SU-DHL-6 (cell line): Measurements from ENCODE around the gene BANF2.

ENCODE experiments used
- H2AFZ ChIP-seq: fragments of 200-600 bp; sonication (generic); 2 replicates; pipeline ENCODE4 v1.6.1; 2014; ENCODE audit warnings: low read depth, mild to moderate bottlenecking, moderate library complexity, mixed read lengths, antibody characterized with exemption, low read length; ENCODE audit not compliant: severe bottlenecking
- H3F3A ChIP-seq: fragments of 200-600 bp; shearing (Covaris generic); 2 replicates; pipeline ENCODE4 v1.6.0; 2016; ENCODE audit warnings: antibody characterized with exemption, mild to moderate bottlenecking; ENCODE audit not compliant: insufficient read depth
- H3K27ac ChIP-seq: fragments of 200-600 bp; sonication (generic); 2 replicates; pipeline ENCODE4 v1.5.1; 2016; ENCODE audit warnings: low read depth, mild to moderate bottlenecking, low read length, moderate library complexity, mixed read lengths
- H3K27me3 ChIP-seq: fragments of 200-600 bp; sonication (generic), shearing (Covaris generic); 2 replicates; pipeline ENCODE4 v1.6.0; 2014; ENCODE audit warnings: mild to moderate bottlenecking, low read length
- H3K36me3 ChIP-seq: fragments of 200-600 bp; sonication (generic); 2 replicates; pipeline ENCODE4 v1.6.1; 2014; ENCODE audit warnings: mild to moderate bottlenecking, low read length, mixed read lengths
- H3K4me2 ChIP-seq: fragments of 300-600, 200-600 bp; shearing (Covaris generic), sonication (generic); 2 replicates; pipeline ENCODE4 v1.6.0; 2014; ENCODE audit warnings: low read length, low read depth, mild to moderate bottlenecking; ENCODE audit not compliant: poor library complexity, severe bottlenecking
- H3K4me3 ChIP-seq: fragments of 200-600 bp; sonication (generic); 2 replicates; pipeline ENCODE4 v1.5.1; 2014; ENCODE audit warnings: antibody characterized with exemption, low read length, mild to moderate bottlenecking, mixed read lengths; ENCODE audit not compliant: insufficient read depth, poor library complexity, severe bottlenecking
- H3K79me2 ChIP-seq: fragments of 200-600 bp; sonication (generic); 2 replicates; pipeline ENCODE4 v1.6.1; 2014; ENCODE audit warnings: mild to moderate bottlenecking, low read length, moderate library complexity; ENCODE audit not compliant: insufficient read depth
- H3K9ac ChIP-seq: fragments of 200-600 bp; sonication (generic); 2 replicates; pipeline ENCODE4 v1.7.0; 2014; ENCODE audit warnings: mild to moderate bottlenecking, low read length
- H3K9me2 ChIP-seq: fragments of 200-600 bp; sonication (generic); replicated peaks from 2 replicates; pipeline ENCODE4 v1.6.1; 2014; ENCODE audit warnings: low read length; ENCODE audit not compliant: insufficient read depth
- H3K9me3 ChIP-seq: fragments of 200-600 bp; sonication (generic); 2 replicates; pipeline ENCODE4 v1.6.1; 2014; ENCODE audit warnings: low read length, mixed read lengths; ENCODE audit not compliant: insufficient read depth
- H4K20me1 ChIP-seq: fragments of 200-600 bp; sonication (generic); 2 replicates; pipeline ENCODE4 v1.6.1; 2014; ENCODE audit warnings: low read depth, mild to moderate bottlenecking, antibody characterized with exemption, low read length, moderate library complexity, mixed read lengths
- EZH2phosphoT487 ChIP-seq: fragments of 200-600 bp; sonication (generic), shearing (Covaris generic); conservative IDR thresholded peaks from 2 replicates; pipeline ENCODE4 v1.6.1; 2018; ENCODE audit warnings: mild to moderate bottlenecking, antibody characterized with exemption, low read length, moderate library complexity, mixed read lengths
- TF ChIP-seq, protein P1 (sequence below): fragments of 200-600 bp; sonication (generic); IDR thresholded peaks from one replicate; pipeline ENCODE4 v1.5.1; 2017; ENCODE audit warnings: antibody characterized with exemption, mild to moderate bottlenecking, low read length, moderate library complexity; ENCODE audit not compliant: insufficient read depth, poor library complexity, severe bottlenecking

The BANF2 gene

GRCh38 chr20:17782768-17783167 lies 83.0 kb downstream of the BANF2 start:
- Histone ChIP-seq H3K27me3 (no peaks in the 10 kb centered on the region), H3K27ac (no peak overlapping the region), H3F3A (no peaks in the 10 kb centered on the region), H2AFZ (no peak overlapping the region), H3K4me2 (no peak overlapping the region), H3K36me3 (no peaks in the 10 kb centered on the region), H3K4me3 (no peak overlapping the region), H3K9me2 (no peaks in the 10 kb centered on the region), H3K79me2 (no peaks in the 10 kb centered on the region), H4K20me1 (no peaks in the 10 kb centered on the region), H3K9ac (no peak overlapping the region), H3K9me3 (no peaks in the 10 kb centered on the region)
- no peak for TF ChIP-seq EZH2phosphoT487
- TF ChIP-seq, protein P1, sequence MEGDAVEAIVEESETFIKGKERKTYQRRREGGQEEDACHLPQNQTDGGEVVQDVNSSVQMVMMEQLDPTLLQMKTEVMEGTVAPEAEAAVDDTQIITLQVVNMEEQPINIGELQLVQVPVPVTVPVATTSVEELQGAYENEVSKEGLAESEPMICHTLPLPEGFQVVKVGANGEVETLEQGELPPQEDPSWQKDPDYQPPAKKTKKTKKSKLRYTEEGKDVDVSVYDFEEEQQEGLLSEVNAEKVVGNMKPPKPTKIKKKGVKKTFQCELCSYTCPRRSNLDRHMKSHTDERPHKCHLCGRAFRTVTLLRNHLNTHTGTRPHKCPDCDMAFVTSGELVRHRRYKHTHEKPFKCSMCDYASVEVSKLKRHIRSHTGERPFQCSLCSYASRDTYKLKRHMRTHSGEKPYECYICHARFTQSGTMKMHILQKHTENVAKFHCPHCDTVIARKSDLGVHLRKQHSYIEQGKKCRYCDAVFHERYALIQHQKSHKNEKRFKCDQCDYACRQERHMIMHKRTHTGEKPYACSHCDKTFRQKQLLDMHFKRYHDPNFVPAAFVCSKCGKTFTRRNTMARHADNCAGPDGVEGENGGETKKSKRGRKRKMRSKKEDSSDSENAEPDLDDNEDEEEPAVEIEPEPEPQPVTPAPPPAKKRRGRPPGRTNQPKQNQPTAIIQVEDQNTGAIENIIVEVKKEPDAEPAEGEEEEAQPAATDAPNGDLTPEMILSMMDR: no peak

DNA sequence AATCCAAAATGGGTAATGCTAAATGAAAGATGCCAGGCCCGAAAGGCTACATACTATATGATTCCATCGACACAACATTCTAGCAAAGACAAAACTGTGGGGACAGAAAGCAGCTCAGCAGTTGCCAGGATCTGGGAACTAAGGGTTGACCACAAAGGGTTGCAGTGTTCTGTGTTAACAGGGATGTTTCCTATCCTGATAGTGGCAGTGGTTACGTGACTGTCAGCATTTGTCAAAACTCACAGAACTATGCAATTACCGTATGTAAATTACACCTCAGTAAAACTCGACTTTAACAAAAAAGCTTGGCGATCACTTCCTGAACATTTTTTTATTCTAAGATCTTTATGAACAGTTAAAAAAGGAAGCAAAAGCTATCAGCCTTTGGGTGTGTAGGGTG lies 83.9 kb downstream of the BANF2 start:
- no peaks in the 10 kb centered on the region for H3K27me3 ChIP-seq
- TF ChIP-seq, protein P1: no peak
- no peak for TF ChIP-seq EZH2phosphoT487
- H4K20me1 ChIP-seq: no peaks in the 10 kb centered on the region
- H3K9me2 ChIP-seq: no peaks in the 10 kb centered on the region
- H3K9ac ChIP-seq: no peak overlapping the region
- H2AFZ ChIP-seq: no peak overlapping the region
- H3F3A ChIP-seq: no peaks in the 10 kb centered on the region
- no peak overlapping the region for H3K4me2 ChIP-seq
- no peak overlapping the region for H3K27ac ChIP-seq
- H3K36me3 ChIP-seq: no peaks in the 10 kb centered on the region
- H3K4me3 ChIP-seq: no peak overlapping the region
- H3K79me2 ChIP-seq: no peaks in the 10 kb centered on the region
- H3K9me3 ChIP-seq: no peaks in the 10 kb centered on the region

DNA sequence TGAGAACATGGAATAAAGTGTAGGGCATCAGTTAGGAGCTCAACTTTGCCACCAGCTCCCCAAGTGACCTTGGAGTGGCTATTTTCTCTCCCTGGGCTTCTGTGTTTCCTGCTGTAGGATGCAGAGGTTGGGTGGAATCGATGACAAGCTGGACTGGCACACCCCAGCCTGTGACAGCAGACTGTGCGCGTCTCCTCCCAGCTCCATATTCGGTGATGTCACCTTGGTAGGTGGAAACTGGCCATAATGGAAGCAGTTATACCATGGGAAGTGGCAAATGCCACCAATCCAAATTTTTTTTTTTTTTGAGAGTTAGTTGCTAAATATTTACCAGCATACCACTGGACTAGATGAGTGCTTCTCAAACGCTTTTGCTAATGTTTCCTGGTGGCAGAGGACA lies 85.2 kb downstream of the BANF2 start:
- Histone ChIP-seq H3K27ac (no peak overlapping the region), H3K4me3 (no peak overlapping the region), H3K36me3 (no peaks in the 10 kb centered on the region), H3K4me2 (no peak overlapping the region), H3K9me3 (no peaks in the 10 kb centered on the region), H3F3A (no peaks in the 10 kb centered on the region), H2AFZ (no peak overlapping the region), H4K20me1 (no peaks in the 10 kb centered on the region), H3K79me2 (no peaks in the 10 kb centered on the region), H3K9ac (no peak overlapping the region), H3K27me3 (no peaks in the 10 kb centered on the region), H3K9me2 (no peaks in the 10 kb centered on the region)
- no peak for TF ChIP-seq EZH2phosphoT487
- TF ChIP-seq, protein P1: no peak
